Naive B cell (primary cell): ENCODE data around the gene LRRC4. TPM values are rescaled to one million over a fixed set of nuclear protein-coding genes. Genes with fewer than 3 reads are reported as not detected.

Source experiments
- ATAC-seq, 2 donors: fragments of 150-1000 bp; cut with Tn5 transposase; 2 replicates each; pipeline ENCODE4 v1.10.0; 2021; ENCODE audit warnings: low read depth in 2 of 2, mild to moderate bottlenecking in 2 of 2, moderate library complexity in 2 of 2
- DNase-seq: peaks from one replicate; pipeline ENCODE4 v3.0.0; 2022
- H3K27ac Mint-ChIP-seq, 6 donors: one replicate each; pipeline ENCODE4 v1.8.0; 2020 to 2022; ENCODE audit warnings: mild to moderate bottlenecking in 6 of 6, mixed read lengths in 6 of 6, moderate library complexity in 5 of 6, inconsistent platforms in 2 of 6
- H3K27me3 Mint-ChIP-seq, 3 donors: one replicate each; pipeline ENCODE4 v1.8.0; 2021 to 2022; ENCODE audit warnings: mixed read lengths in 3 of 3, mild to moderate bottlenecking in 1 of 3
- H3K36me3 Mint-ChIP-seq, 2 donors: one replicate each; pipeline ENCODE4 v1.8.0; 2020 to 2022; ENCODE audit warnings: mixed read lengths in 2 of 2, inconsistent platforms in 1 of 2, mild to moderate bottlenecking in 1 of 2
- H3K4me1 Mint-ChIP-seq, 3 donors: one replicate each; pipeline ENCODE4 v1.8.0; 2020 to 2022; ENCODE audit warnings: mixed read lengths in 3 of 3, inconsistent platforms in 1 of 3, mild to moderate bottlenecking in 1 of 3, moderate library complexity in 1 of 3
- H3K4me3 Mint-ChIP-seq, 8 donors: one replicate each; pipeline ENCODE4 v1.8.0; 2020 to 2022; ENCODE audit warnings: mild to moderate bottlenecking in 8 of 8, mixed read lengths in 8 of 8, moderate library complexity in 8 of 8, inconsistent platforms in 2 of 8
- H3K9me3 Mint-ChIP-seq, 7 donors: one replicate each; pipeline ENCODE4 v1.8.0; 2020 to 2022; ENCODE audit warnings: mixed read lengths in 7 of 7, mild to moderate bottlenecking in 5 of 7, inconsistent platforms in 2 of 7, moderate library complexity in 1 of 7
- polyA plus RNA-seq, 6 donors: library from polyadenylated mRNA; unstranded; fragments of 300-500 nt; fragmentation: Illumina TruSeq; gene quantifications; one replicate each; pipeline ENCODE4 v1.2.3, GENCODE V29; 2021; ENCODE audit warnings: low read depth in 6 of 6

LRRC4 gene
- polyA plus RNA-seq, 6 donors from 2014 or later: 0.09 to 0.37 (median 0.13) TPM; not detected in 3

GRCh38 chr7:128069373-128070364 lies 38.4 kb upstream of the LRRC4 start:
- Mint-ChIP-seq H3K36me3 (no peaks in the 10 kb centered on the region), H3K4me3 (no peak overlapping the region), H3K9me3 (no peaks in the 10 kb centered on the region), H3K27ac (peak overlapping the region in 1 of 6 donors; percentile 59), H3K27me3 (no peaks in the 10 kb centered on the region), H3K4me1 (peaks cover 0 to 8% (median 3%) of the 10 kb centered on the region in 3 donors)
- DNase-seq (no peak), ATAC-seq (no peak)

GRCh38 chr7:128068785-128069184 lies 37.5 kb upstream of the LRRC4 start:
- Mint-ChIP-seq H3K4me1 (peaks cover 0 to 7% (median 2%) of the 10 kb centered on the region in 3 donors), H3K9me3 (no peaks in the 10 kb centered on the region), H3K36me3 (no peaks in the 10 kb centered on the region), H3K27me3 (no peaks in the 10 kb centered on the region), H3K4me3 (no peak overlapping the region), H3K27ac (peak overlapping the region in 2 of 6 donors; percentile 57 to 72)
- no peak for ATAC-seq
- DNase-seq: no peak

DNA sequence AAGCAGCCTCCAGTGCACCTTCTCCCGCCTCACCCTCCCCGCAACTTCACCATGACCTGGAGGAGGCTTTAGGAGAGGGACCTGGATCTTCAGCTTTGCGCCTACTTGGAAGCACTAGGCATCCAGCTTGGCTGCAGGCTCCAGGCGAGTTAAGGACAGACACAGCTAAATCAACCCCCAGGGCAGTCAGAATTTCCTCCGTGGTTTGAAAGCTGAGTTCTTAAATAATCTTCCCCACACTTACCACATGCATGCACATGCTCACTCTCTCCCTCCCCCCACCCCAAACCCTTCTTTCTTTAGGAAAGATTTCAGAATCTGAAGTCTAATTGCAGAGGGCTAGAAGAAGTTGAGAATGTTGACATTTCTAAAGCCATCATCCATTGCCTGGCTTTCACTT lies 36.7 kb upstream of the LRRC4 start:
- ATAC-seq (no peak), DNase-seq (no peak)
- H3K27ac Mint-ChIP-seq: no peak overlapping the region
- H3K27me3 Mint-ChIP-seq: no peaks in the 10 kb centered on the region
- H3K4me3 Mint-ChIP-seq: no peak overlapping the region
- H3K36me3 Mint-ChIP-seq: no peaks in the 10 kb centered on the region
- H3K9me3 Mint-ChIP-seq: no peaks in the 10 kb centered on the region
- H3K4me1 Mint-ChIP-seq: peaks cover 0 to 7% (median 0%) of the 10 kb centered on the region in 3 donors

DNA sequence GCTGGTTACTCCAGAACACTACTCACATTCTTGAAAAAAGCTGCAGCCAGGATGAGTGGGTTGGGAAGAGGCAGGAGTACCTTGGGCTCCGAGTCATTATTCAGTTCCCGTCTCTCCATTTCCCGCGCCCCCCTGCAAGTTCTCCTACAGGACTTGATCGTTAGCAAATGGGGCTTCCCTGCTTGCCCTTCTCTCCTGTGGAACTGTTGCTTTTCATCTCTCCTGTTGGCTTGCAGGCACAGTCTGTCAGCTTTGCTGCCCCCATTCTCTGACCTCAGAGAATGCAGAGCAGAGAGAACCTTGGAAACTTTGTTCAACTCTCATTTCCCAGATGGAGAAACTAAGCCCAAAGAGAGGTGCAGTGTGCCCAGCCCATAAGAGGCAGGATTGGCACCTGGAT lies 35.6 kb upstream of the LRRC4 start:
- no peaks in the 10 kb centered on the region for H3K9me3 Mint-ChIP-seq
- H3K27ac Mint-ChIP-seq: no peak overlapping the region
- no peak overlapping the region for H3K4me3 Mint-ChIP-seq
- H3K27me3 Mint-ChIP-seq: no peaks in the 10 kb centered on the region
- ATAC-seq: no peak
- no peaks in the 10 kb centered on the region for H3K36me3 Mint-ChIP-seq
- H3K4me1 Mint-ChIP-seq: peaks cover 0 to 7% (median 0%) of the 10 kb centered on the region in 3 donors
- no peak for DNase-seq

DNA sequence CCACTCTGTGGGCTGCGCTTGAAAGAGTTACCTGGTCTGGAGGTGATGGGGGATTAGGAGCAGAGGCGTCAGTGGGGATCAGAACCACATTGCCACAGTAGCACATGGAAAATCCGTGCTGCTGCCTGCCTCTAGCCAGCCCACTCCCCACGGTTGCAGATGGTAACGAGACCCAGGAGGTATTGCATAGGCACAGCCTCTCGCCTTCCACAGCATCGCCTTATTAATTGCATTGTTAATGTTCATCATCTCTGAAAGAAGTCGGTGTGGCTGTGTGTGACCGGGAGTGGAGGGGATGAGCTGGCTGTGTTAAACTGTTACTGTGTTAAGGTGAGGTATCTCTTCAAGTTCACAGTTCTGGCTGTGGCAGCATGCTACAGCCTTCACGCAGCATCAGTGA lies 35.2 kb upstream of the LRRC4 start:
- DNase-seq: no peak
- Mint-ChIP-seq H3K9me3 (no peaks in the 10 kb centered on the region), H3K27me3 (no peaks in the 10 kb centered on the region), H3K4me1 (peaks cover 0 to 7% (median 0%) of the 10 kb centered on the region in 3 donors), H3K27ac (no peak overlapping the region), H3K4me3 (no peak overlapping the region), H3K36me3 (no peaks in the 10 kb centered on the region)
- ATAC-seq: no peak

DNA sequence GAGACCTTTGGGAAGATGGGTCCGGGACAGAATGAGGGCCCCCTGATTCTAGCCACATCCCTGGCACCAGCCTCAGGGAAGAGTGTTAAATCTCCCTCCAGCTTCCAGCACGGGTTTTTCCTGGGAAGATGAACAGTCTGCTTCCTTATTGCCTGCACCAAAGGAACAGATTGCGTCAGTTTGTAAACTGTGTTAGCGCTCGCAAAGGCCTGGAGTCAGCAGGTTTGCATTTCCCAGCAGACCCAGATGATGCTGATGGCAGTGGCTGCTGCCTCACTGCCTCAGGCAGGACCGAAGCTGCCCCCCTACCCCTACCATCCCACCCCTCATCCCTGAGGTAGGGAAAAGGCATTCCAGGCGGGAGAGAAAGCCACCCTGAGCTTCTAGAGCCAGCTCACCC lies 34.6 kb upstream of the LRRC4 start:
- Mint-ChIP-seq H3K36me3 (no peaks in the 10 kb centered on the region), H3K9me3 (no peaks in the 10 kb centered on the region), H3K4me1 (peaks cover 0 to 7% (median 0%) of the 10 kb centered on the region in 3 donors), H3K27me3 (no peaks in the 10 kb centered on the region), H3K4me3 (no peak overlapping the region), H3K27ac (no peak overlapping the region)
- DNase-seq: no peak
- no peak for ATAC-seq

DNA sequence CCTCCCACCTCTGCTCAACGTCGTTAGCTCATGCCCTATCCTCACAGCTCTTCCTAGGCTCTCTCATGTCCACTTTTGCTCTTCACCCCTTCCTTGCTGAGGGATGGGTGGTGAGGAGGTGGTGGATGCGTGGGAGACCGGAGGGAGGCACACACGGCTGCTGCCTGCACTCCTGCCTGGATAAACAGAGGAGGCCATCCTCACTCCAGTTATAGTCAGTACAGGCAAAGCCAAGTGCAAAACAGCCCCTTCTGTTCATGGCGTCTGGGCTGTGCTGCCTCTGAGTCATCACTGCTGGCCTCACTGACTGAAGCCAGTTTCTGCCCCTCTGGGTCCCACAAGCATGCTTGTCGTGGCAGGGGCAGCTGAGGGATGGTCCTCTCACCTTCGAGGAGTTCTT lies 31.9 kb upstream of the LRRC4 start:
- Mint-ChIP-seq H3K27ac (peak overlapping the region in 1 of 6 donors; percentile 66), H3K36me3 (peaks cover 7 to 8% of the 10 kb centered on the region in 2 donors), H3K27me3 (no peaks in the 10 kb centered on the region), H3K9me3 (no peaks in the 10 kb centered on the region), H3K4me3 (no peak overlapping the region), H3K4me1 (peaks cover 9 to 14% (median 14%) of the 10 kb centered on the region in 3 donors)
- DNase-seq (no peak), ATAC-seq (no peak)

- Mint-ChIP-seq H3K4me3 (no peak overlapping the region), H3K27ac (no peak overlapping the region), H3K4me1 (peaks cover 12 to 20% (median 17%) of the 10 kb centered on the region in 3 donors)
These were observed 28.8 kb upstream of the LRRC4 start for GRCh38 chr7:128060018-128060417.

DNA sequence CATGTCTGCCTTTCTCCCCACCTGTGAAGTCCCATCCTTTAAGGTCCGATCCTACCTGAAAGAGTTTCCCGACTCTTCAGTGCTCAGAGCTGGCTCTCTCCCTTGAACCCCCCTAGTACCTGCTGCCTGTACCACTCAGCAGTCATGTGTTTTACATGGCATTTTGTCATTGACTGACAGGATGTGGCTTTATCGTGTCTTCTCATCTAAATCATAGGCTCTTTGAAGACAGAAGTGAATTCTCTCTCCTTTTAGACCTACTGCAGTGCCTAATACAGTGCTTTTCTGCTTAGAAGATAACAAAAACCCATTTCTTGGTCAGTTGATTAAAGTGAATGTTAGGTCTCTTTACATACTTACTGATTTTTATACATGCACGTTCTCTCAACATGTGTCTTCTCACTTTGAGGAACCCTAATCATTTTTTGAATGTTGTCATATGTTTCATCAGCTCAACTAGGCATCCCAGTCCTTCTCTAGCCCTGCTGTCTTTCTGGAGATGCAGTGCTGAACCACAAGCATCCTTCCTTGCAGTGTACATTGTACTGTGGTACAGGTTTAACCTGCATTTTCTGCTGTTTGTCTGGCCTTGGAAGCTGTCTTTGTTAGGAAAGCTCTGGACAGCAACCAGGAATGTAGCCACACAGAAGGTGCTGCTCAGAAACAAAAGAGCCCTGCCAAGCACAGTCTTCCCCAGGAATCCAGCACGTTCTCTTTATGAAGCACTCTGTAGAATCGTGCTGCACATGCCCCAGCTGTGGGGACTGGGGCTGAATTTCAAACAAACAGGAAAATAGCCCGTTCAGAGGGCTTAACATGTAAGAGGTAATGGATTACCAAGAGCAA lies 28.1 kb upstream of the LRRC4 start:
- H3K4me1 Mint-ChIP-seq: peaks cover 11 to 20% (median 17%) of the 10 kb centered on the region in 3 donors
- DNase-seq: no peak
- H3K4me3 Mint-ChIP-seq: peak overlapping the region in 1 of 8 donors; percentile 9
- H3K27me3 Mint-ChIP-seq: no peaks in the 10 kb centered on the region
- ATAC-seq: no peak
- H3K27ac Mint-ChIP-seq: peak overlapping the region in 1 of 6 donors; percentile 24
- H3K36me3 Mint-ChIP-seq: peaks cover 7 to 14% of the 10 kb centered on the region in 2 donors
- H3K9me3 Mint-ChIP-seq: no peaks in the 10 kb centered on the region

More at GRCh38 chr7:128060018-128060417, 28.8 kb upstream of the LRRC4 start:
- H3K36me3 Mint-ChIP-seq: peaks cover 7 to 14% of the 10 kb centered on the region in 2 donors
- no peaks in the 10 kb centered on the region for H3K27me3 Mint-ChIP-seq
- ATAC-seq (no peak), DNase-seq (no peak)
- no peaks in the 10 kb centered on the region for H3K9me3 Mint-ChIP-seq

DNA sequence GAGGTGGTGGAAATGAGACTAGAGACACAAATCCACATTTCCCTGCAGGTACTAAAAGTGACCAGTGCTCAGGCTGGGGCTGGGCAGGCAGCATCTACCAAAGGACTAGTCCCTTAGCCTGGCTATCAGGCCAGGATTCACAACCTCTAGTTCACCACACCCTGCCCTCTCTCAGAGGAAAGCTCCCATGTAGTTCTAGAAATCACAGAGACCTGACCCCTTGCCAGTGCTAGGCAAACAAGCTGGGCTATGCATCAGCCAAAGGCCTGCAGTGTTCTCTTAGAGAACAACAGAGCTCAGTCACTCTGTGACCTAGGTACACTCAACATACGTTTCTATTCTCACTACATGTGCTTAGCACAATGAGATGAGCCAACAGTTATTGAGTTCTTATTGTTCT lies 26.7 kb upstream of the LRRC4 start:
- Mint-ChIP-seq H3K36me3 (peaks cover 7 to 14% of the 10 kb centered on the region in 2 donors), H3K4me3 (no peak overlapping the region), H3K9me3 (no peaks in the 10 kb centered on the region), H3K27ac (no peak overlapping the region), H3K4me1 (peaks cover 11 to 25% (median 22%) of the 10 kb centered on the region in 3 donors), H3K27me3 (no peaks in the 10 kb centered on the region)
- DNase-seq: no peak
- no peak for ATAC-seq

DNA sequence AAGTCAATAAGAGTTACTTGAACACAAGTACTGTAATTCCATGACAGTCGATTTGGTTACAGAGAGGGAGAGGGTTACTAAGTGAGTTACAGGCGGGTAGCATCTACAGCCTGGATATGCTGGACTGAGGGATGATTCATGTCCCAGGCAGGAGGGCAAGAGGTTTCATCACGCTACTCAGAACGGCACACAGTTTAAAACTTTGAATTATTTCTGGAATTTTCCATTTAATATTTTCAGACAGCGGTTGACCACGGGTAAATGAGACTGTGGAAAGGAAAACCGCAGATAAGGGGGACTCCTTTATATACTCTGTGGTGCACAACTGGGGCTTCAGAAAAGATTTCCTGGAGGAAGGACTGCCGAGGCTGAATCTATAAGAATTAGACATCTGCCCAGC lies 25.7 kb upstream of the LRRC4 start:
- DNase-seq (no peak), ATAC-seq (no peak)
- Mint-ChIP-seq H3K4me3 (no peak overlapping the region), H3K9me3 (no peaks in the 10 kb centered on the region), H3K27ac (peak overlapping the region in 1 of 6 donors; percentile 39), H3K4me1 (peaks cover 19 to 34% (median 29%) of the 10 kb centered on the region in 3 donors), H3K36me3 (peaks cover 7 to 14% of the 10 kb centered on the region in 2 donors), H3K27me3 (no peaks in the 10 kb centered on the region)

- Mint-ChIP-seq H3K4me3 (no peak overlapping the region), H3K27me3 (no peaks in the 10 kb centered on the region), H3K4me1 (peaks cover 25 to 44% (median 29%) of the 10 kb centered on the region in 3 donors), H3K9me3 (no peaks in the 10 kb centered on the region), H3K36me3 (peaks cover 7 to 14% of the 10 kb centered on the region in 2 donors), H3K27ac (no peak overlapping the region)
- no peak for ATAC-seq
- no peak for DNase-seq
These were observed 24.4 kb upstream of the LRRC4 start for GRCh38 chr7:128055637-128056036.

DNA sequence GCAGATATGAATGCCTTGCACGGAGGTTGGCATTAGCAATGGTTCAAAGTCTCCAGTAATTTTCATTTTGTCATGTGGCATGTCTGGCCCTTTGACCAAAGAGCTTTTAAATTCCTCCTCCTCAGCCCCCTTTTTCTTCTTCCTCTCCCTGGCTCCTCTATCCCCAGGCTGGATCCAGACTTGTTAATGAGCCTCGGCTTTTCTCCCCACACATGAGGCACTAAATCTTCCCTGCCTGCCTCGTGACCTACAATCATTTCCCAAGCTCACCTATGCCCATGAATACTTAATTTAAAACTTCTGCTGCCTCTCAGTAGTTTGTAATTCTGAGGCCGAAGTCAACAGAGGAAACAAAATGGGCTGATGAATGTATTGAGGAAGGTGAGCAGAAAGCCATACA lies 23.3 kb upstream of the LRRC4 start:
- Mint-ChIP-seq H3K4me3 (no peak overlapping the region), H3K27ac (no peak overlapping the region), H3K36me3 (peaks cover 7 to 8% of the 10 kb centered on the region in 2 donors), H3K27me3 (no peaks in the 10 kb centered on the region), H3K4me1 (peaks cover 25 to 42% (median 29%) of the 10 kb centered on the region in 3 donors), H3K9me3 (no peaks in the 10 kb centered on the region)
- ATAC-seq (no peak), DNase-seq (no peak)
